ENCODE results near the gene KLF12. TPM values are rescaled to one million over a fixed set of nuclear protein-coding genes. Genes with fewer than 3 reads are reported as not detected.

KLF12 gene
- total and polyA plus RNA-seq, 9 of the 15 experiments (the other 6 are each of a cell fraction or from before 2014, with no cell fraction given): under 0.01 to 0.07 (median 0.05) TPM; not detected in 3

- H4K20me1 ChIP-seq (replicated peaks; ENCODE audit: control insufficient read depth, insufficient read depth, low read length): no peaks in the 10 kb centered on the region
- H3K4me2 ChIP-seq (ENCODE audit: insufficient read depth, low read length): no peak overlapping the region
- H3K36me3 ChIP-seq (ENCODE audit: control insufficient read depth, insufficient read depth, low read length): no peaks in the 10 kb centered on the region
- H3K79me2 ChIP-seq (ENCODE audit: control insufficient read depth, insufficient read depth, low read length): no peaks in the 10 kb centered on the region
- ATAC-seq (no peak), DNase-seq (ENCODE audit: extremely low read depth in 1 of 4, low spot score in 3 of 4) (no peak), FAIRE-seq (no peak)
- no peak overlapping the region for H3K27ac ChIP-seq (ENCODE audit: extremely low read depth, low read depth, low read length)
- no peaks in the 10 kb centered on the region for H3K4me1 ChIP-seq (replicated peaks in 1 of 2; ENCODE audit: control insufficient read depth in 2 of 2, insufficient read depth in 2 of 2, low read length in 2 of 2)
- WGBS (ENCODE audit: insufficient coverage, low coverage, missing lambda C conversion rate): 0% methylated on average over 1 of the region's 1 CpG
- intact Hi-C loops (cut with micrococcal nuclease): no loop called here
- no TSS peak for BruUV-seq (replicated peaks)
- POLR2A ChIA-PET: no interaction called here
- no peak overlapping the region for H3K9ac ChIP-seq (ENCODE audit: insufficient read depth in 1 of 2, low read depth in 2 of 2, low read length in 2 of 2)
- H3K27me3 ChIP-seq (ENCODE audit: control insufficient read depth in 2 of 2, insufficient read depth in 2 of 2, low read length in 2 of 2): no peaks in the 10 kb centered on the region
- in situ Hi-C loops (cut with MboI): no loop called here
- CTCF ChIA-PET (ENCODE audit: low intra/inter-chr PET ratio): no interaction called here
- H3K9me1 ChIP-seq (ENCODE audit: control insufficient read depth, insufficient read depth, low read length): no peaks in the 10 kb centered on the region
- H3K9me3 ChIP-seq (replicated peaks; ENCODE audit: control insufficient read depth, insufficient read depth, low read depth, low read length): no peaks in the 10 kb centered on the region
- H3K4me3 ChIP-seq: no peak overlapping the region
- no peak overlapping the region for H2AFZ ChIP-seq (ENCODE audit: low read depth, low read length)
- no peak for TF ChIP-seq HDGF (IDR thresholded peaks at IDR 0.05)
- no peak for TF ChIP-seq ZBTB11 (CRISPR knock-in tag; IDR thresholded peaks at IDR 0.05)
- TF ChIP-seq ARID4B (CRISPR knock-in tag; IDR thresholded peaks at IDR 0.05): no peak
- TF ChIP-seq ZNF766 (CRISPR knock-in tag; conservative IDR thresholded peaks at IDR 0.05): no peak
- TF ChIP-seq BCLAF1 (IDR thresholded peaks at IDR 0.05; ENCODE audit: borderline replicate concordance in 1 of 2, control insufficient read depth in 1 of 2, low read depth in 2 of 2, low read length in 1 of 2): no peak
- no peak for TF ChIP-seq RUNX1 (IDR thresholded peaks at IDR 0.05; ENCODE audit: low read depth)
- TF ChIP-seq EGR1 (conservative IDR thresholded peaks at IDR 0.05): no peak
- no peak for TF ChIP-seq GABPB2 (CRISPR knock-in tag; conservative IDR thresholded peaks at IDR 0.05)
- TF ChIP-seq TBP (optimal IDR thresholded peaks at IDR 0.05; ENCODE audit: low read depth, low read length): no peak
- no peak for TF ChIP-seq IRF1 (CRISPR knock-in tag; IDR thresholded peaks at IDR 0.05; ENCODE audit: borderline replicate concordance)
Measured at GRCh38 chr13:74142257-74142656, 8.1 kb upstream of the KLF12 start.
